Left lung (tissue), 14 donors: Measurements from ENCODE around the gene FOXD4L5. TPM values are rescaled to one million over a fixed set of nuclear protein-coding genes. Genes with fewer than 3 reads are reported as not detected.
A peak's percentile ranks its signal among the peaks of the same experiment; 100 is the strongest.
"Not testable (repeated sequence)": the region's sequence is repeated elsewhere in the genome, so short reads cannot be mapped to it uniquely, and the experiment has no call there.

Experiments used
- ATAC-seq: fragments of 200-7000 bp; cut with Tn5 transposase; one replicate; pipeline ENCODE4 v1.9.1; 2020; ENCODE audit warnings: moderate library complexity
- DNase-seq, 4 donors: peaks; one replicate each; pipeline ENCODE4 v3.0.0-alpha.2; 2013 to 2020
- H3K27ac ChIP-seq, 2 donors: fragments of 200-600 bp; sonication (generic) in 1 of 2; one replicate each; pipeline versions ENCODE4 v1.5.0 to v1.8.0; 2020 to 2021
- H3K27me3 ChIP-seq, 2 donors: fragments of 200-600 bp; sonication (generic) in 1 of 2; one replicate each; pipeline versions ENCODE4 v1.5.0 to v1.8.0; 2020 to 2021
- H3K36me3 ChIP-seq, 2 donors: fragments of 200-600 bp; sonication (generic) in 1 of 2; one replicate each; pipeline versions ENCODE4 v1.5.0 to v1.8.0; 2020 to 2021
- H3K4me1 ChIP-seq, 2 donors: fragments of 200-600 bp; one replicate each; pipeline ENCODE4 v1.8.0; 2021
- H3K4me3 ChIP-seq, 2 donors: fragments of 200-600 bp; sonication (generic) in 1 of 2; one replicate each; pipeline versions ENCODE4 v1.5.0 to v1.8.0; 2020 to 2021; ENCODE audit warnings: mild to moderate bottlenecking in 1 of 2
- H3K9me3 ChIP-seq, 2 donors: fragments of 200-600 bp; sonication (generic) in 1 of 2; one replicate each; pipeline versions ENCODE4 v1.5.0 to v1.8.0; 2020 to 2021
- intact Hi-C, 2 donors: fragments of 100-400 bp; cut with DNase I; formaldehyde crosslinking; loops; one replicate each; pipeline versions ENCODE4 v1.11.2 to v1.14.2; 2022
- long read RNA-seq, 12 donors: library from polyadenylated mRNA in 2 of 12; unstranded in 2 of 12; transcript quantifications; one replicate each; pipeline ENCODE4 v2.0.0 and lab custom pipeline, GENCODE V29; 2019 to 2026
- polyA plus RNA-seq, 6 donors: library from polyadenylated mRNA; unstranded; fragments of 120-200 nt; gene quantifications; one replicate each; pipeline ENCODE4 v1.2.1, GENCODE V29; 2013; ENCODE audit not compliant: insufficient read length in 6 of 6
- total RNA-seq, 2 donors: library from RNA; stranded (reverse); fragmentation: NEBNext Ultra II Directional; extraction: Animal tissue kit (Norgen Biotek cat#: 25700); gene quantifications; one replicate each; pipeline ENCODE4 v1.2.1, GENCODE V29; 2021
- donor health status: DM: no; HTN: yes; CAD: no.
- donor health status: DM: no; HTN: no; CAD: no.

The FOXD4L5 gene
- under 1 TPM in 1 of 2 donors, not detected in 1; 0.24 TPM for total RNA-seq
- under 1 TPM; 0.13 to 0.40 (median 0.27) TPM for polyA plus RNA-seq
- long read RNA-seq, donor 1 = 0 reads
- long read RNA-seq, donor 2 = 0 reads
- long read RNA-seq, donor 3 = 0 reads
- long read RNA-seq, donor 4 = 0 reads
- long read RNA-seq, donor 5 = 0 reads
- long read RNA-seq, donor 6 = 0 reads
- long read RNA-seq, donor 7 = 0 reads
- long read RNA-seq, donor 8 = 0 reads
- long read RNA-seq, donor 9 = 0 reads
- long read RNA-seq, donor 10 = 0 reads
- long read RNA-seq, donor 11 = 0 reads
- long read RNA-seq, donor 12 = 0 reads

- intact Hi-C loops, ATAC-seq: not testable (repeated sequence)
These were observed at the start of gene FOXD4L5 for GRCh38 chr9:65285109-65285508. FOXD4L5 (minus strand) TSS chr9:65285209; CDS start chr9:65284377, 832 bp downstream.

GRCh38 chr9:65283943-65284342, 1.1 kb downstream of the FOXD4L5 start:
- H3K4me3 ChIP-seq, H3K36me3 ChIP-seq, H3K4me1 ChIP-seq, intact Hi-C loops, ATAC-seq, H3K9me3 ChIP-seq, H3K27me3 ChIP-seq, H3K27ac ChIP-seq: not testable (repeated sequence)
- DNase-seq = peak in 2 of 4 donors; percentile 1 to 21

More at GRCh38 chr9:65285109-65285508, at the start of gene FOXD4L5:
- not testable (repeated sequence) for H3K27me3 ChIP-seq, H3K4me3 ChIP-seq, H3K36me3 ChIP-seq, H3K4me1 ChIP-seq, H3K27ac ChIP-seq, DNase-seq, H3K9me3 ChIP-seq

GRCh38 chr9:65282976-65283375, 2.0 kb downstream of the FOXD4L5 start:
- DNase-seq, H3K9me3 ChIP-seq, H3K27ac ChIP-seq, H3K27me3 ChIP-seq, H3K4me1 ChIP-seq, H3K4me3 ChIP-seq, intact Hi-C loops, ATAC-seq, H3K36me3 ChIP-seq: not testable (repeated sequence)
